Measurements from ENCODE around the gene TMED9.
A peak's percentile ranks its signal among the peaks of the same experiment; 100 is the strongest.

Gene TMED9

DNA sequence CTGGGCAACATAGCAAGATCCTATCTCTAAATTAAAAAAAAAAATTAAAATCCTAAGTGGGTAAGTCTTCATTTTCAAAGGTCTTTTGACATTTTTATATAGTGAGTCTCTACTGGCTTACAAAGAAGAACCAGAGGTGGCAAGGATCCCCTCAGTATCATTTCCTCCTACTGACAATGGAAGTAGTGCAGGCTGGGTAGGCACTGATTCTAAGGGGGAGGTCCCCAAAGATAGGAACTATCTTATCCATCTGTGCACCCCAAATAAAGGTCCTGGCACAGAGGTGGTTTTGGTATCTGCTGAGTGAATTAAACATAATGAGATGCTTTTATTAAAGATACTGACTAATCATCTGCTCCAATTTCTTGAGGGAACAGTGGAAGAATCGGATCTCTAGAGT, 41.9 kb upstream of the TMED9 start:
- no peak for DNase-seq (ENCODE audit: low spot score)
- TF ChIP-seq CTCF (IDR thresholded peaks at IDR 0.05; ENCODE audit: extremely low read depth, missing control alignments) = no peak

DNA sequence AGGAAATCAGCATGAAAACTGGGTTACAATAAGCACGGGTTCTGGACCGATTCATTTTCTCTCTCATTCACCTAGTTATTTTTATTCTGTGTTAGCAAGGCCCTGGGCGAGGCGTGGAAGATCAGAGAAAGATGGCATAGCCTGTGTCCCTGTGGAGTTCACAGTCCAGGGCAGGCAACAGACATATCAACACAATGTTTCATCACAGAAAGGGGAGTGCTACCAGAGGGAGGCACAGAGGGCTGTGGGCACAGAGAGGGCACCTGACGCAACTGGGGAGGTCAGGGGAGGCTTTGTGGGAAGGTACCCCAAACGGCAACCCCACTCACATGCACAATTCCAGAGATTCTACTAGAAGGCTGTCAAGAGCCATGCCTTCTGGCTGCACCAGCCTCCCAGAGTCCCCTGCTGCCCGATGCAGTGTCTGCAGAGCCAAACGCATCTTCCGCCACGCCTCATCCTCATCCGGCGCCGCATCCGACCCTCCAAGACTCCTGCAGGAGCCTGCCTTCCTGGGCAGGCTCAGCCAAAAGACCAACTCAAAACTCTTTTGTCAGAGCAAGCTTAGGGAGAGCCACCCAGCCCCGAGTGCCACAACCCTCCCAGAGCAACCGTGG, 39.1 kb upstream of the TMED9 start:
- DNase-seq (ENCODE audit: low spot score) = no peak
- no peak for TF ChIP-seq CTCF (IDR thresholded peaks at IDR 0.05; ENCODE audit: extremely low read depth, missing control alignments)

DNA sequence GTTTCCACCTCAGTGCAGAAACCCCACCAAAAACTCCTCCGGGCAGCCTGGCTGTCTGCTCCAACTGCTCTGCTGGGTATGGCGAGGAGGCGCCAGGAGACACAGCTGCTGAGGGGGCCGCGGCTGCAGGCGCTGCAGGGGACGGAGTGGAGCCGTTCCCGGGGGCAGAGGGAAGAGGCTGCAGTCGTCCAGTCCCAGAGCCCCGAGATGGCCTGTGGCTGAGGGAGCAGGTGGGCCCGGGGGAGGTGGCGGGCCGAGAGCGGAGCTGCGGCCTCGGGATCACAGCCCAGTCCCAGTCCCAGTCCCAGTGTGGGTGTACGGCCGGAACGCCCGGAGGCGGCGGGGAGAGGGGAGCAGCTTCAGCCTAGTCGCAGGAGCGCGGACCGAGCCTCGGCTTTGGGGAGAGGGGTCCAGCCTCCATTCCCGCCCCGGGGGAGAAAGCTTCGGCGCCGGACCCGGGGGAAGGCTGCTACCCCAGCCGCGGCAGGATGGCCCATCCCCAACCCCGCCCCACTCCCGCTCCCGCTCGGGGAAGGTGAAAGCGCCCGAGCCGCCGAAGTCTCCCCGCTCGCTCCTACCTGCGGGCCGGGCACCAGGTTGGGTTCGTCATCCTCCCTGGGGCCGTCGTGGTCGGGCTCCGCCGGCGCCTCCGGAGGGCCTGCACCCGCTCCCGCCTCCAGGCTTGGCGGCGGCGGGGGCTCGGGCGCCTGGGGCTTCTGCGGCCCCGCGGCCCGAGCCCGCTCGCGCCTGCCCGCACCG, 38.2 kb upstream of the TMED9 start:
- no peak for TF ChIP-seq CTCF (IDR thresholded peaks at IDR 0.05; ENCODE audit: extremely low read depth, missing control alignments)
- peak; percentile 81 for DNase-seq (ENCODE audit: low spot score)

GRCh38 chr5:177554474-177555111, 37.4 kb upstream of the TMED9 start, which contains the start of gene FAM193B:
TSS of gene FAM193B (minus strand) at chr5:177554563. CDS start at chr5:177554458, 105 bp downstream.
- no peak for TF ChIP-seq CTCF (IDR thresholded peaks at IDR 0.05; ENCODE audit: extremely low read depth, missing control alignments)
- peak; percentile 100 for DNase-seq (ENCODE audit: low spot score)

- TF ChIP-seq CTCF (IDR thresholded peaks at IDR 0.05; ENCODE audit: extremely low read depth, missing control alignments) = no peak
- no peak for DNase-seq (ENCODE audit: low spot score)
Measured at GRCh38 chr5:177555228-177555627, 36.8 kb upstream of the TMED9 start.

- no peak for TF ChIP-seq CTCF (IDR thresholded peaks at IDR 0.05; ENCODE audit: extremely low read depth, missing control alignments)
- no peak for DNase-seq (ENCODE audit: low spot score)
Measured at GRCh38 chr5:177555665-177556064, 36.3 kb upstream of the TMED9 start.

DNA sequence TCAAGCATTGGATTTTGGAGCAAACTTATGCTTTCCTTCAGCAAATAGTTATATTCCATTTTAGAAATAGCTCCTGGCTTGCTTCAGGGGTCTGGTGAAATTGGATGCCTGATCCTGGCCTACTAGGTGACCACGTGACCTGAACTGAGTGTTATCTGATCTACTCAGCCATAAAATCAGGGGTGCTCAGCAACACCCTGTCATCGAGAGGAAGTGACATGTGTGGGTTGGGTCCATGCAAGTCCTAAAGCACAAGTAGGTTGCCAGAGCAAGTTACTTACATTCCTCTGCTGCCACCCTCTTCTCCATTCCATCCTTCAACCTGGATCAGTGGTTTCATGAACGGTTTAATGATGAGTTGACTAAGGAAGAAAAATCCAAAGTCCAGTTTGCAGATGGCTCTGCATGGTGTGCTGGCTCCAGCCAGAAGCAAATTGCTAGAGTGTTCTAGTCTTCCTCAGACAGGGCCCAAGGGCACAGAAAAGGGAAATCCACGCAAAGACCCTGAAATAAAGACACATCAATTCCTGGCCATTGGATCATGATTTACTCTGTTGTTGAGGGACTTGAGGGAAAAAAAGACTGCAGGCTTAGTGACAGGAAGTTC, 34.9 kb upstream of the TMED9 start:
- DNase-seq (ENCODE audit: low spot score) = no peak
- no peak for TF ChIP-seq CTCF (IDR thresholded peaks at IDR 0.05; ENCODE audit: extremely low read depth, missing control alignments)
